Small intestine (tissue), 16 donors: Measurements from ENCODE around the gene USP10. TPM values are rescaled to one million over a fixed set of nuclear protein-coding genes. Genes with fewer than 3 reads are reported as not detected.

ENCODE experiments used
- DNase-seq, 2 donors: peaks; one replicate each; pipeline versions ENCODE4 v3.0.0 to v3.0.0-alpha.2; 2013
- FAIRE-seq: peaks from 2 replicates; lab custom pipeline; 2012; peaks lifted over from hg19 to GRCh38; lab: Jason Lieb, UNC
- H3K27ac ChIP-seq, 3 donors: one replicate each; pipeline ENCODE4 v1.5.1; 2013; ENCODE audit warnings: low read length in 2 of 3, mild to moderate bottlenecking in 2 of 3, control low read depth in 1 of 3, inconsistent platforms in 1 of 3, low read depth in 1 of 3, moderate library complexity in 1 of 3
- H3K27me3 ChIP-seq, 3 donors: one replicate each; pipeline ENCODE4 v1.6.1; 2013; ENCODE audit warnings: low read length in 3 of 3, inconsistent platforms in 1 of 3; ENCODE audit not compliant: control insufficient read depth in 3 of 3, insufficient read depth in 3 of 3
- H3K36me3 ChIP-seq, 3 donors: one replicate each; pipeline ENCODE4 v1.6.1; 2013; ENCODE audit warnings: low read length in 3 of 3, inconsistent platforms in 1 of 3, low read depth in 1 of 3, mild to moderate bottlenecking in 1 of 3, moderate library complexity in 1 of 3; ENCODE audit not compliant: control insufficient read depth in 3 of 3, insufficient read depth in 2 of 3
- H3K4me1 ChIP-seq, 3 donors: one replicate each; pipeline ENCODE4 v1.6.1; 2013; ENCODE audit warnings: low read length in 2 of 3, inconsistent platforms in 1 of 3, low read depth in 1 of 3, mild to moderate bottlenecking in 1 of 3, moderate library complexity in 1 of 3; ENCODE audit not compliant: control insufficient read depth in 3 of 3, insufficient read depth in 2 of 3
- H3K4me3 ChIP-seq, 3 donors: one replicate each; pipeline ENCODE4 v1.5.1; 2013; ENCODE audit warnings: low read length in 3 of 3, control low read depth in 1 of 3, inconsistent platforms in 1 of 3, low read depth in 1 of 3, mild to moderate bottlenecking in 1 of 3, moderate library complexity in 1 of 3
- H3K9me3 ChIP-seq, 2 donors: one replicate each; pipeline ENCODE4 v1.6.1; 2013; ENCODE audit warnings: low read depth in 1 of 2, low read length in 1 of 2; ENCODE audit not compliant: control insufficient read depth in 2 of 2, insufficient read depth in 1 of 2
- WGBS, 3 donors: extraction: QIAGEN DNeasy Blood & Tissue Kit; methylation state at CpG; one replicate each; pipeline ENCODE4 v1.1.7; 2013; 5-methylcytosine and 5-hydroxymethylcytosine counted together
- long read RNA-seq, 10 donors: transcript quantifications; one replicate each; lab custom pipeline, GENCODE V29; 2026
- polyA plus RNA-seq, 4 donors: library from polyadenylated mRNA; stranded (reverse) in 3 of 4; unstranded in 1 of 4; fragments of 200-250 nt in 3 of 4; fragments of 120-200 nt in 1 of 4; gene quantifications; one replicate each; pipeline versions ENCODE4 v1.2.1 to v1.2.3, GENCODE V29; 2013
- donor health status: healthy with polysubstance abuse.
- donor health status: control.
- donor health status: control.
- donor health status: Bipolar disorder and iron deficiency.
- donor health status: healthy.

The USP10 gene
- polyA plus RNA-seq = 10 to 100 TPM; 22.4 to 67.1 (median 32.1) TPM
- long read RNA-seq, donor 1 = 0 reads
- long read RNA-seq, donor 2, partial matches to known transcripts = 5 of 10 reads
- long read RNA-seq, donor 2, other reads (novel, unspliced or antisense) = 0 of 10 reads
- long read RNA-seq, donor 3, partial matches to known transcripts = 16 of 20 reads
- long read RNA-seq, donor 3, other reads (novel, unspliced or antisense) = 0 of 20 reads
- long read RNA-seq, donor 4 = 0 reads
- long read RNA-seq, donor 5, partial matches to known transcripts = 9 of 13 reads
- long read RNA-seq, donor 5, other reads (novel, unspliced or antisense) = 0 of 13 reads
- long read RNA-seq, donor 6, transcript USP10-201 (14 exons, 3,009 nt) = major isoform, 6 of 19 reads
- long read RNA-seq, donor 6, partial matches to known transcripts = 12 of 19 reads
- long read RNA-seq, donor 6, other reads (novel, unspliced or antisense) = 0 of 19 reads
- long read RNA-seq, donor 7, transcript USP10-201 (14 exons, 3,009 nt) = major isoform, 8 of 55 reads
- long read RNA-seq, donor 7, partial matches to known transcripts = 45 of 55 reads
- long read RNA-seq, donor 7, other reads (novel, unspliced or antisense) = 0 of 55 reads
- long read RNA-seq, donor 8 = 0 reads
- long read RNA-seq, donor 9, partial matches to known transcripts = 7 of 7 reads
- long read RNA-seq, donor 9, other reads (novel, unspliced or antisense) = 0 of 7 reads
- long read RNA-seq, donor 10, partial matches to known transcripts = 25 of 30 reads
- long read RNA-seq, donor 10, other reads (novel, unspliced or antisense) = 0 of 30 reads

- Histone ChIP-seq H3K27me3 (no peaks in the 10 kb centered on the region), H3K4me1 (peaks cover 4 to 10% (median 7%) of the 10 kb centered on the region in 3 donors), H3K36me3 (peaks cover 0 to 3% (median 0%) of the 10 kb centered on the region in 3 donors), H3K4me3 (peak within 1 kb of the TSS; percentile 46 to 100 (median 84)), H3K9me3 (peaks cover 0 to 3% of the 10 kb centered on the region in 2 donors), H3K27ac (peak within 1 kb of the TSS; percentile 36 to 89 (median 88))
- 0 to 2% (median 1%) methylated on average over 49 to 97 of the region's 97 CpGs for WGBS, 3 donors
- DNase-seq (peak; percentile 85 to 94), FAIRE-seq (no peak)
Measured at GRCh38 chr16:84699712-84700445, at the start of gene USP10. Gene USP10, plus strand, starts transcription at chr16:84700000. Its CDS starts 91 bp downstream, at chr16:84700091.

GRCh38 chr16:84650062-84650991 lies 49.5 kb upstream of the USP10 start:
- FAIRE-seq (no peak), DNase-seq (peak in 1 of 2 donors; percentile 16)
- H3K27ac ChIP-seq = no peak overlapping the region
- peaks cover 0 to 7% (median 5%) of the 10 kb centered on the region in 3 donors for H3K4me1 ChIP-seq
- peaks cover 0 to 41% (median 4%) of the 10 kb centered on the region in 3 donors for H3K36me3 ChIP-seq
- H3K27me3 ChIP-seq = no peaks in the 10 kb centered on the region
- H3K9me3 ChIP-seq = no peaks in the 10 kb centered on the region
- 70 to 79% (median 76%) methylated on average over 20 of the region's 20 CpGs for WGBS, 3 donors
- no peak overlapping the region for H3K4me3 ChIP-seq

GRCh38 chr16:84652566-84652965 lies 47.2 kb upstream of the USP10 start:
- H3K36me3 ChIP-seq = peaks cover under 1 to 55% (median 13%) of the 10 kb centered on the region in 3 donors
- peaks cover 0 to 7% (median 5%) of the 10 kb centered on the region in 3 donors for H3K4me1 ChIP-seq
- no peak overlapping the region for H3K27ac ChIP-seq
- DNase-seq = no peak
- WGBS, 3 donors = 79 to 85% (median 82%) methylated on average over 7 of the region's 7 CpGs
- H3K4me3 ChIP-seq = no peak overlapping the region
- no peaks in the 10 kb centered on the region for H3K9me3 ChIP-seq
- FAIRE-seq = no peak
- H3K27me3 ChIP-seq = no peaks in the 10 kb centered on the region

GRCh38 chr16:84654238-84654637 lies 45.6 kb upstream of the USP10 start:
- peaks cover 0 to 4% (median 4%) of the 10 kb centered on the region in 3 donors for H3K4me1 ChIP-seq
- H3K4me3 ChIP-seq = no peak overlapping the region
- H3K9me3 ChIP-seq = no peaks in the 10 kb centered on the region
- H3K27ac ChIP-seq = no peak overlapping the region
- no peak for DNase-seq
- H3K36me3 ChIP-seq = peaks cover 12 to 72% (median 14%) of the 10 kb centered on the region in 3 donors
- no peak for FAIRE-seq
- H3K27me3 ChIP-seq = no peaks in the 10 kb centered on the region
- WGBS, 3 donors = 90 to 93% (median 90%) methylated on average over 3 of the region's 3 CpGs

GRCh38 chr16:84654998-84655397 lies 44.8 kb upstream of the USP10 start:
- Histone ChIP-seq H3K27me3 (no peaks in the 10 kb centered on the region), H3K4me3 (no peak overlapping the region), H3K9me3 (no peaks in the 10 kb centered on the region), H3K36me3 (peaks cover 12 to 78% (median 14%) of the 10 kb centered on the region in 3 donors), H3K27ac (no peak overlapping the region), H3K4me1 (no peaks in the 10 kb centered on the region)
- no peak for FAIRE-seq
- no peak for DNase-seq
- 65 to 73% (median 67%) methylated on average over 6 of the region's 6 CpGs for WGBS, 3 donors

- FAIRE-seq (no peak), DNase-seq (no peak)
- H3K27ac ChIP-seq = no peak overlapping the region
- WGBS, 3 donors = 91 to 96% (median 94%) methylated on average over 22 of the region's 22 CpGs
- peaks cover 14 to 88% (median 19%) of the 10 kb centered on the region in 3 donors for H3K36me3 ChIP-seq
- no peaks in the 10 kb centered on the region for H3K27me3 ChIP-seq
- no peaks in the 10 kb centered on the region for H3K9me3 ChIP-seq
- no peaks in the 10 kb centered on the region for H3K4me1 ChIP-seq
- no peak overlapping the region for H3K4me3 ChIP-seq
Measured at GRCh38 chr16:84656649-84657048, 43.2 kb upstream of the USP10 start.

- no peaks in the 10 kb centered on the region for H3K27me3 ChIP-seq
- no peak overlapping the region for H3K4me3 ChIP-seq
- FAIRE-seq = no peak
- no peak overlapping the region for H3K27ac ChIP-seq
- WGBS, 3 donors = 97 to 98% (median 97%) methylated on average over 50 of the region's 50 CpGs
- peaks cover 17 to 89% (median 23%) of the 10 kb centered on the region in 3 donors for H3K36me3 ChIP-seq
- no peak for DNase-seq
- H3K4me1 ChIP-seq = no peaks in the 10 kb centered on the region
- no peaks in the 10 kb centered on the region for H3K9me3 ChIP-seq
Measured at GRCh38 chr16:84657229-84657837, 42.5 kb upstream of the USP10 start.
